ENCODE measurements around the gene RAP1GDS1.
"Not testable (repeated sequence)": the region's sequence is repeated elsewhere in the genome, so short reads cannot be mapped to it uniquely, and the experiment has no call there.

Gene RAP1GDS1

GRCh38 chr4:98434816-98435215 lies 173.6 kb downstream of the RAP1GDS1 start:
- DNase-seq (ENCODE audit: low spot score), result no peak

GRCh38 chr4:98444371-98444770 lies 183.2 kb downstream of the RAP1GDS1 start:
- DNase-seq (ENCODE audit: low spot score), result no peak

GRCh38 chr4:98446499-98447375 lies 185.6 kb downstream of the RAP1GDS1 start:
- DNase-seq (ENCODE audit: low spot score), result no peak

- DNase-seq (ENCODE audit: low spot score), result no peak
Observed at GRCh38 chr4:98447648-98448047, 186.5 kb downstream of the RAP1GDS1 start.

- no peak for DNase-seq (ENCODE audit: low spot score)
Observed at GRCh38 chr4:98448908-98449307, 187.7 kb downstream of the RAP1GDS1 start.

GRCh38 chr4:98452091-98452490 lies 190.9 kb downstream of the RAP1GDS1 start:
- no peak for DNase-seq (ENCODE audit: low spot score)

GRCh38 chr4:98457422-98457821 lies 196.2 kb downstream of the RAP1GDS1 start:
- DNase-seq (ENCODE audit: low spot score), result not testable (repeated sequence)

- not testable (repeated sequence) for DNase-seq (ENCODE audit: low spot score)
Observed at GRCh38 chr4:98461121-98461865, 200.1 kb downstream of the RAP1GDS1 start.

GRCh38 chr4:98462487-98462886 lies 201.3 kb downstream of the RAP1GDS1 start:
- no peak for DNase-seq (ENCODE audit: low spot score)

GRCh38 chr4:98466868-98467599 lies 205.8 kb downstream of the RAP1GDS1 start:
- no peak for DNase-seq (ENCODE audit: low spot score)

GRCh38 chr4:98467627-98468072 lies 206.5 kb downstream of the RAP1GDS1 start:
- DNase-seq (ENCODE audit: low spot score), result peak; percentile 85

GRCh38 chr4:98468709-98469108 lies 207.5 kb downstream of the RAP1GDS1 start:
- no peak for DNase-seq (ENCODE audit: low spot score)

GRCh38 chr4:98469771-98470170 lies 208.6 kb downstream of the RAP1GDS1 start:
- no peak for DNase-seq (ENCODE audit: low spot score)

- DNase-seq (ENCODE audit: low spot score), result no peak
Observed at GRCh38 chr4:98470366-98470765, 209.2 kb downstream of the RAP1GDS1 start.

- no peak for DNase-seq (ENCODE audit: low spot score)
Observed at GRCh38 chr4:98470831-98471230, 209.6 kb downstream of the RAP1GDS1 start.

- DNase-seq (ENCODE audit: low spot score), result no peak
Observed at GRCh38 chr4:98473046-98473445, 211.9 kb downstream of the RAP1GDS1 start.

- no peak for DNase-seq (ENCODE audit: low spot score)
Observed at GRCh38 chr4:98474408-98474844, 213.2 kb downstream of the RAP1GDS1 start.

GRCh38 chr4:98476891-98477290 lies 215.7 kb downstream of the RAP1GDS1 start:
- no peak for DNase-seq (ENCODE audit: low spot score)

GRCh38 chr4:98479590-98479989 lies 218.4 kb downstream of the RAP1GDS1 start:
- not testable (repeated sequence) for DNase-seq (ENCODE audit: low spot score)

- no peak for DNase-seq (ENCODE audit: low spot score)
Observed at GRCh38 chr4:98480535-98480934, 219.4 kb downstream of the RAP1GDS1 start.

- DNase-seq (ENCODE audit: low spot score), result no peak
Observed at GRCh38 chr4:98481167-98481566, 220.0 kb downstream of the RAP1GDS1 start.

- DNase-seq (ENCODE audit: low spot score), result no peak
Observed at GRCh38 chr4:98482503-98482846, 221.3 kb downstream of the RAP1GDS1 start.
